Endodermal cell (in vitro differentiated cells): ENCODE data around the gene IQCE. TPM values are rescaled to one million over a fixed set of nuclear protein-coding genes. Genes with fewer than 3 reads are reported as not detected.

ENCODE experiments used
- DNase-seq: peaks from one replicate; pipeline ENCODE4 v3.0.0-alpha.2; 2017
- H3K27ac ChIP-seq: 2 replicates; pipeline ENCODE4 v1.5.1; 2013; ENCODE audit warnings: mild to moderate bottlenecking, low read depth, low read length, moderate library complexity
- H3K27me3 ChIP-seq: 2 replicates; pipeline ENCODE4 v1.6.1; 2013; ENCODE audit warnings: mild to moderate bottlenecking, low read length, moderate library complexity; ENCODE audit not compliant: insufficient read depth, control insufficient read depth, poor library complexity, severe bottlenecking
- H3K36me3 ChIP-seq: 2 replicates; pipeline ENCODE4 v1.7.0; 2013; ENCODE audit warnings: mild to moderate bottlenecking, low read length, moderate library complexity; ENCODE audit not compliant: control insufficient read depth, insufficient read depth
- H3K4me1 ChIP-seq: one replicate; pipeline ENCODE4 v1.7.0; 2013; ENCODE audit warnings: low read length; ENCODE audit not compliant: control insufficient read depth, insufficient read depth
- H3K4me3 ChIP-seq: 2 replicates; pipeline ENCODE4 v1.5.1; 2013; ENCODE audit warnings: mild to moderate bottlenecking, low read length, moderate library complexity
- H3K9ac ChIP-seq: 2 replicates; pipeline ENCODE4 v1.6.1; 2013; ENCODE audit warnings: mild to moderate bottlenecking, low read length, moderate library complexity; ENCODE audit not compliant: poor library complexity, severe bottlenecking; ENCODE audit errors: extremely low read depth
- H3K9me3 ChIP-seq: 2 replicates; pipeline ENCODE4 v1.6.1; 2013; ENCODE audit warnings: mild to moderate bottlenecking, low read length, moderate library complexity; ENCODE audit not compliant: control insufficient read depth
- H3K27ac Mint-ChIP-seq: 2 replicates; pipeline ENCODE4 v1.8.0; 2020; ENCODE audit warnings: mixed read lengths
- H3K27me3 Mint-ChIP-seq: 2 replicates; pipeline ENCODE4 v1.8.0; 2021; ENCODE audit warnings: mild to moderate bottlenecking, mixed read lengths; ENCODE audit not compliant: insufficient read depth
- H3K36me3 Mint-ChIP-seq: 2 replicates; pipeline ENCODE4 v1.8.0; 2020; ENCODE audit warnings: low read depth, mixed read lengths
- H3K4me1 Mint-ChIP-seq: 2 replicates; pipeline ENCODE4 v1.8.0; 2020; ENCODE audit warnings: mixed read lengths
- H3K4me3 Mint-ChIP-seq: 2 replicates; pipeline ENCODE4 v1.8.0; 2020; ENCODE audit warnings: mild to moderate bottlenecking, moderate library complexity, mixed read lengths
- H3K9me3 Mint-ChIP-seq: 2 replicates; pipeline ENCODE4 v1.8.0; 2020; ENCODE audit warnings: mild to moderate bottlenecking, mixed read lengths
- CTCF ChIP-seq: fragments of 200-600 bp; sonication (generic); conservative IDR thresholded peaks from 2 replicates; pipeline ENCODE4 v1.5.0; 2021; ENCODE audit warnings: antibody characterized with exemption, mild to moderate bottlenecking
- WGBS, 2 experiments: methylation state at CpG; one replicate each; pipeline versions ENCODE4 v1.1.5 to v1.1.7; 2013; ENCODE audit warnings: missing lambda C conversion rate in 2 of 2, mixed read lengths in 1 of 2; ENCODE audit not compliant: insufficient coverage in 1 of 2, insufficient read length in 1 of 2; 5-methylcytosine and 5-hydroxymethylcytosine counted together
- total RNA-seq, 2 donors: library from RNA; stranded (reverse); fragmentation: NEBNext Ultra II Directional in 1 of 2; extraction: Animal tissue kit (Norgen Biotek cat#: 25700) in 1 of 2; gene quantifications; 2 replicates in 1 of 2; 3 replicates in 1 of 2; pipeline ENCODE4 v1.2.1, GENCODE V29; 2021

The IQCE gene
- total RNA-seq, 2 donors from 2014 or later, result 15.4 to 20.8 TPM

GRCh38 chr7:2629746-2630681, 71.2 kb downstream of the IQCE start:
- Histone ChIP-seq H3K4me3 (no peak overlapping the region), H3K9me3 (no peaks in the 10 kb centered on the region), H3K4me1 (peaks cover 3% of the 10 kb centered on the region), H3K27ac (no peak overlapping the region), H3K9ac (no peak overlapping the region), H3K27me3 (no peaks in the 10 kb centered on the region), H3K36me3 (peaks cover 5% of the 10 kb centered on the region)
- no peak for TF ChIP-seq CTCF
- H3K4me3 Mint-ChIP-seq, result no peak overlapping the region
- H3K9me3 Mint-ChIP-seq, result peaks cover 2% of the 10 kb centered on the region
- WGBS, 2 experiments, result 88 to 90% methylated on average over 18 to 21 of the region's 21 CpGs
- H3K27me3 Mint-ChIP-seq, result no peaks in the 10 kb centered on the region
- no peak for DNase-seq
- peaks cover 9% of the 10 kb centered on the region for H3K4me1 Mint-ChIP-seq
- H3K36me3 Mint-ChIP-seq, result peaks cover 2% of the 10 kb centered on the region
- no peak overlapping the region for H3K27ac Mint-ChIP-seq

GRCh38 chr7:2631946-2632732, 73.4 kb downstream of the IQCE start, which contains the start of gene TTYH3:
Gene TTYH3 (plus strand): TSS chr7:2631986. CDS start chr7:2632156, 170 bp downstream.
- Mint-ChIP-seq H3K27me3 (no peaks in the 10 kb centered on the region), H3K27ac (peak within 1 kb of the TSS; percentile 87), H3K4me3 (peak within 1 kb of the TSS; percentile 91), H3K9me3 (no peaks in the 10 kb centered on the region), H3K4me1 (peaks cover 9% of the 10 kb centered on the region), H3K36me3 (peaks cover 7% of the 10 kb centered on the region)
- no peaks in the 10 kb centered on the region for H3K9me3 ChIP-seq
- H3K27me3 ChIP-seq, result no peaks in the 10 kb centered on the region
- H3K9ac ChIP-seq, result peak within 1 kb of the TSS; percentile 91
- peaks cover 19% of the 10 kb centered on the region for H3K36me3 ChIP-seq
- H3K4me3 ChIP-seq, result peak within 1 kb of the TSS; percentile 94
- H3K27ac ChIP-seq, result peak within 1 kb of the TSS; percentile 96
- WGBS, 2 experiments, result 0% methylated on average over 20 to 62 of the region's 62 CpGs
- peak; percentile 79 for DNase-seq
- TF ChIP-seq CTCF, result no peak
- peaks cover 3% of the 10 kb centered on the region for H3K4me1 ChIP-seq

GRCh38 chr7:2632733-2633537, 74.2 kb downstream of the IQCE start:
- H3K4me3 ChIP-seq, result peak overlapping the region; percentile 94
- Mint-ChIP-seq H3K27me3 (no peaks in the 10 kb centered on the region), H3K4me1 (peaks cover 9% of the 10 kb centered on the region), H3K4me3 (peak overlapping the region; percentile 91), H3K9me3 (no peaks in the 10 kb centered on the region), H3K27ac (peak overlapping the region; percentile 88), H3K36me3 (peaks cover 7% of the 10 kb centered on the region)
- peak overlapping the region; percentile 91 for H3K9ac ChIP-seq
- 5 to 6% methylated on average over 18 to 35 of the region's 35 CpGs for WGBS, 2 experiments
- TF ChIP-seq CTCF, result no peak
- H3K4me1 ChIP-seq, result peaks cover 3% of the 10 kb centered on the region
- peak; percentile 84 for DNase-seq
- H3K36me3 ChIP-seq, result peaks cover 19% of the 10 kb centered on the region
- H3K27ac ChIP-seq, result peak overlapping the region; percentile 96
- H3K27me3 ChIP-seq, result no peaks in the 10 kb centered on the region
- no peaks in the 10 kb centered on the region for H3K9me3 ChIP-seq
